NCI-H1694 treated with DMSO at 0.1 percent for 48 hours (cell line): Measurements from ENCODE around the gene ICE1.

ENCODE experiments used
- DNase-seq: peaks from one replicate; lab custom pipeline; 2025; lab: John Stamatoyannopoulos, UW

The ICE1 gene

GRCh38 chr5:5539590-5539989 is 117.1 kb downstream of the ICE1 start:
- DNase-seq: no peak
